HEK293 (cell line): ENCODE data around the gene DYDC2.
"Not testable (repeated sequence)": the region's sequence is repeated elsewhere in the genome, so short reads cannot be mapped to it uniquely, and the experiment has no call there.

Source experiments
- CTCF ChIA-PET: fragments of 350-600 bp; formaldehyde crosslinking; extraction: SDS; loops from one replicate; lab custom pipeline; 2021; ENCODE audit warnings: antibody characterized with exemption; lab: Yijun Ruan, JAX
- POLR2A ChIA-PET: fragments of 300-600 bp; formaldehyde crosslinking; extraction: SDS; loops from one replicate; lab custom pipeline; 2020; ENCODE audit warnings: antibody characterized with exemption, inconsistent platforms; lab: Yijun Ruan, JAX
- H3K27ac ChIP-seq: fragments of 200-500 bp; sonication (Bioruptor generic); 2 replicates; pipeline ENCODE4 v1.5.1; 2014; ENCODE audit warnings: low read depth, low read length, control low read depth, inconsistent platforms; ENCODE audit errors: extremely low read depth
- H3K36me3 ChIP-seq, 2 experiments: fragments of 200-500 bp in 1 of 2; sonication (Bioruptor generic) in 1 of 2; 1 replicate in 1 of 2; 2 replicates in 1 of 2; pipeline ENCODE4 v1.5.1; 2014 to 2017; ENCODE audit warnings: inconsistent platforms in 2 of 2, low read length in 2 of 2; ENCODE audit not compliant: control insufficient read depth in 2 of 2, insufficient read depth in 1 of 2
- H3K4me1 ChIP-seq: fragments of 200-500 bp; sonication (Bioruptor generic); 2 replicates; pipeline ENCODE4 v1.5.1; 2014; ENCODE audit warnings: mild to moderate bottlenecking, low read length, inconsistent platforms; ENCODE audit not compliant: control insufficient read depth, insufficient read depth
- H3K4me3 ChIP-seq: 2 replicates; pipeline ENCODE4 v1.5.1; 2011; ENCODE audit warnings: low read depth, mild to moderate bottlenecking, control low read depth, low read length, moderate library complexity
- H3K9me3 ChIP-seq: fragments of 200-500 bp; sonication (Bioruptor generic); 2 replicates; pipeline ENCODE4 v1.5.1; 2014; ENCODE audit warnings: low read depth, low read length, inconsistent platforms; ENCODE audit not compliant: control insufficient read depth, insufficient read depth
- PRDM1 ChIP-seq: fragments of 450-650 bp; formaldehyde crosslinking; IDR thresholded peaks from 2 replicates; pipeline ENCODE4; 2016; ENCODE audit warnings: missing biosample characterization, missing genetic modification characterization
- SALL2 ChIP-seq: fragments of 450-650 bp; formaldehyde crosslinking; IDR thresholded peaks from 2 replicates; pipeline ENCODE4 v1.5.0; 2017; ENCODE audit warnings: missing biosample characterization, mild to moderate bottlenecking, missing genetic modification characterization, borderline replicate concordance
- TSHZ1 ChIP-seq: fragments of 450-650 bp; formaldehyde crosslinking; IDR thresholded peaks from 2 replicates; pipeline ENCODE4 v1.5.1; 2016; ENCODE audit warnings: missing biosample characterization, missing genetic modification characterization, borderline replicate concordance
- ZBTB26 ChIP-seq: fragments of 450-650 bp; formaldehyde crosslinking; optimal IDR thresholded peaks from 2 replicates; pipeline ENCODE3; 2016; ENCODE audit warnings: missing biosample characterization, mild to moderate bottlenecking, missing genetic modification characterization
- ZBTB48 ChIP-seq: fragments of 450-650 bp; formaldehyde crosslinking; IDR thresholded peaks from 2 replicates; pipeline ENCODE4 v1.5.1; 2016; ENCODE audit warnings: missing biosample characterization, missing genetic modification characterization
- ZBTB8A ChIP-seq: fragments of 450-650 bp; formaldehyde crosslinking; IDR thresholded peaks from 2 replicates; pipeline ENCODE4 v1.5.1; 2016; ENCODE audit warnings: missing biosample characterization, missing genetic modification characterization
- ZNF184 ChIP-seq: fragments of 450-650 bp; IDR thresholded peaks from 2 replicates; pipeline ENCODE4 v1.5.1; 2018; ENCODE audit warnings: missing biosample characterization, mild to moderate bottlenecking, missing genetic modification characterization
- ZNF24 ChIP-seq: fragments of 450-650 bp; formaldehyde crosslinking; IDR thresholded peaks from 2 replicates; pipeline ENCODE4 v1.5.1; 2016; ENCODE audit warnings: missing biosample characterization, missing genetic modification characterization
- ZNF350 ChIP-seq: fragments of 450-650 bp; formaldehyde crosslinking; IDR thresholded peaks from 2 replicates; pipeline ENCODE4 v1.5.0; 2017; ENCODE audit warnings: missing biosample characterization, mild to moderate bottlenecking, missing genetic modification characterization
- ZNF362 ChIP-seq: fragments of 450-650 bp; formaldehyde crosslinking; IDR thresholded peaks from 2 replicates; pipeline ENCODE4 v1.5.1; 2016; ENCODE audit warnings: missing biosample characterization, missing genetic modification characterization
- ZNF48 ChIP-seq: fragments of 450-650 bp; formaldehyde crosslinking; IDR thresholded peaks from 2 replicates; pipeline ENCODE4 v1.5.1; 2016; ENCODE audit warnings: missing biosample characterization, missing genetic modification characterization
- ZNF501 ChIP-seq: fragments of 450-650 bp; formaldehyde crosslinking; IDR thresholded peaks from 2 replicates; pipeline ENCODE4 v1.5.1; 2016; ENCODE audit warnings: missing biosample characterization, missing genetic modification characterization
- ZNF571 ChIP-seq: fragments of 450-650 bp; formaldehyde crosslinking; IDR thresholded peaks from 2 replicates; pipeline ENCODE4 v1.5.0; 2017; ENCODE audit warnings: missing biosample characterization, missing genetic modification characterization
- ZNF624 ChIP-seq: fragments of 450-650 bp; formaldehyde crosslinking; IDR thresholded peaks from 2 replicates; pipeline ENCODE4 v1.5.1; 2017; ENCODE audit warnings: missing biosample characterization, missing genetic modification characterization
- ZNF830 ChIP-seq: fragments of 450-650 bp; IDR thresholded peaks from 2 replicates; pipeline ENCODE4 v1.5.0; 2018; ENCODE audit warnings: missing biosample characterization, missing genetic modification characterization, low read depth, mild to moderate bottlenecking, moderate library complexity
- TF ChIP-seq, protein P1 (sequence below): fragments of 450-650 bp; formaldehyde crosslinking; IDR thresholded peaks from 2 replicates; pipeline ENCODE4 v1.5.1; 2016; ENCODE audit warnings: missing biosample characterization, missing genetic modification characterization

DYDC2 gene

GRCh38 chr10:80357851-80358125 lies 1.2 kb downstream of the DYDC2 start:
- Histone ChIP-seq H3K4me1 (no peaks in the 10 kb centered on the region), H3K9me3 (no peaks in the 10 kb centered on the region), H3K36me3 (no peaks in the 10 kb centered on the region), H3K27ac (no peak overlapping the region), H3K4me3 (no peak overlapping the region)
- POLR2A ChIA-PET = no interaction called here
- TF ChIP-seq ZNF830 (tag by site-specific recombination) (no peak), PRDM1 (tag by site-specific recombination) (no peak), TSHZ1 (no peak)
- TF ChIP-seq, all 188 proteins: peak for 0
- CTCF ChIA-PET = no interaction called here

GRCh38 chr10:80358925-80359324 lies 2.3 kb downstream of the DYDC2 start:
- H3K9me3 ChIP-seq, H3K4me1 ChIP-seq, H3K36me3 ChIP-seq, H3K27ac ChIP-seq, POLR2A ChIA-PET, CTCF ChIA-PET, H3K4me3 ChIP-seq: not testable (repeated sequence)

DNA sequence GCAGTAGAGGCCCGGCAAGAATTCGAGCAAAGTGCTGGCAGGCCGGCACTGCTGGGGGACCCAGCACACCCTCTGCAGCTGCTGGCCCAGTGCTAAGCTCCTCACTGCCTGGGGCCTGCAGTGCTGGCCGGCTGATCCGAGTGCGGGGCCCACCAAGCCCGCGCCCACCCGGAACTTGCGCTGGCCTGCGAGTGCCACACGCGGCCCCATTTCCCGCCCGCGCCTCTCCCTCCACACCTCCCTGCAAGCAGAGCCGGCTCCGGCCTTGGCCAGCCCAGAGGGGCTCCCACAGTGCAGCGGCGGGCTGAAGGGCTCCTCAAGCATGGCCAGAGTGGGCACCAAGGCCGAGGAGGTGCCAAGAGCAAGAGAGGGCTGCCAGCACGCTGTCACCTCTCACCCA lies 3.1 kb downstream of the DYDC2 start:
- ChIA-PET POLR2A (no interaction called here), CTCF (interaction anchor here (0.9 kb wide), 1 partner anchor 18 kb away, joined by 5 read pairs; no protein-coding TSS in a partner anchor)
- no peak for TF ChIP-seq ZNF48 (tag by site-specific recombination)
- TF ChIP-seq SALL2 (tag by site-specific recombination) = no peak
- H3K4me1 ChIP-seq = no peaks in the 10 kb centered on the region
- no peak overlapping the region for H3K4me3 ChIP-seq
- H3K27ac ChIP-seq = no peak overlapping the region
- H3K9me3 ChIP-seq = no peaks in the 10 kb centered on the region
- H3K36me3 ChIP-seq = no peaks in the 10 kb centered on the region

DNA sequence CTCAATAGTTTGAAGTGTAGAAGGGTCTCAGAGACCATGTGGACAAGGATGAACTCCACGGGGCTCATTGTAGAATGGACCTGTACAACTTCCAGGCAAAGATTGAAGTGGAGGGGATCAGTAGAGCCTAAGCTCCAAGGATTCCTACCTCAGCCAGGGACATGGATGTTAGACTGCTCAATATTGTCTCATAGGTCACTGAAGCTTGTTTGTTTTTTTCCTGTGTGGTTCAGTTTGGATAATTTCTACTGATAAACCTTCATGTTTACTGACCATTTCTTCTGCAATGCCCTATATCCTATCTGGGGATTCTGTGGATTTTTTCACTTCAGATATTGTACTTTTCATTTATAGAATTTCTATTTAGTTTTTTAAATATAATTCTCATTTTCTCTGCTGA lies 8.9 kb downstream of the DYDC2 start:
- Histone ChIP-seq H3K9me3 (no peaks in the 10 kb centered on the region), H3K36me3 (no peaks in the 10 kb centered on the region), H3K4me1 (no peaks in the 10 kb centered on the region), H3K4me3 (no peak overlapping the region), H3K27ac (no peak overlapping the region)
- no peak for TF ChIP-seq ZNF362 (tag by site-specific recombination)
- no peak for TF ChIP-seq ZNF571 (tag by site-specific recombination)
- TF ChIP-seq ZNF501 (tag by site-specific recombination) = no peak
- TF ChIP-seq ZNF184 (tag by site-specific recombination) = no peak
- no peak for TF ChIP-seq ZNF624 (tag by site-specific recombination)
- TF ChIP-seq ZNF24 (tag by site-specific recombination) = no peak
- TF ChIP-seq, protein P1, sequence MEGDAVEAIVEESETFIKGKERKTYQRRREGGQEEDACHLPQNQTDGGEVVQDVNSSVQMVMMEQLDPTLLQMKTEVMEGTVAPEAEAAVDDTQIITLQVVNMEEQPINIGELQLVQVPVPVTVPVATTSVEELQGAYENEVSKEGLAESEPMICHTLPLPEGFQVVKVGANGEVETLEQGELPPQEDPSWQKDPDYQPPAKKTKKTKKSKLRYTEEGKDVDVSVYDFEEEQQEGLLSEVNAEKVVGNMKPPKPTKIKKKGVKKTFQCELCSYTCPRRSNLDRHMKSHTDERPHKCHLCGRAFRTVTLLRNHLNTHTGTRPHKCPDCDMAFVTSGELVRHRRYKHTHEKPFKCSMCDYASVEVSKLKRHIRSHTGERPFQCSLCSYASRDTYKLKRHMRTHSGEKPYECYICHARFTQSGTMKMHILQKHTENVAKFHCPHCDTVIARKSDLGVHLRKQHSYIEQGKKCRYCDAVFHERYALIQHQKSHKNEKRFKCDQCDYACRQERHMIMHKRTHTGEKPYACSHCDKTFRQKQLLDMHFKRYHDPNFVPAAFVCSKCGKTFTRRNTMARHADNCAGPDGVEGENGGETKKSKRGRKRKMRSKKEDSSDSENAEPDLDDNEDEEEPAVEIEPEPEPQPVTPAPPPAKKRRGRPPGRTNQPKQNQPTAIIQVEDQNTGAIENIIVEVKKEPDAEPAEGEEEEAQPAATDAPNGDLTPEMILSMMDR (tag by site-specific recombination) = no peak
- TF ChIP-seq ZBTB26 (tag by site-specific recombination) = no peak
- TF ChIP-seq ZBTB48 (tag by site-specific recombination) = no peak
- no peak for TF ChIP-seq ZNF350 (tag by site-specific recombination)
- TF ChIP-seq TSHZ1 = no peak
- TF ChIP-seq ZBTB8A (tag by site-specific recombination) = no peak
- POLR2A ChIA-PET = no interaction called here
- CTCF ChIA-PET = interaction anchor here (0.7 to 1.4 kb wide), 2 partner anchors 13 to 90 kb away, joined by 4 read pairs; no protein-coding TSS in a partner anchor
